Measurements from ENCODE around the gene VHLL. TPM values are rescaled to one million over a fixed set of nuclear protein-coding genes. Genes with fewer than 3 reads are reported as not detected.
A peak's percentile ranks its signal among the peaks of the same experiment; 100 is the strongest.

Gene VHLL
- total RNA-seq, 1 donor = not detected

GRCh38 chr1:156276966-156277381 lies 22.1 kb downstream of the VHLL start:
- Histone ChIP-seq H3K27ac (ENCODE audit: low read depth, low read length) (peak overlapping the region; percentile 17), H3K4me3 (ENCODE audit: insufficient read depth, low read length) (no peak overlapping the region), H3K27me3 (ENCODE audit: insufficient read depth, low read length) (no peaks in the 10 kb centered on the region), H2AFZ (ENCODE audit: low read length) (no peak overlapping the region), H3K36me3 (ENCODE audit: insufficient read depth, low read length) (peaks cover 69% of the 10 kb centered on the region), H3K9me3 (ENCODE audit: low read depth, low read length) (no peaks in the 10 kb centered on the region), H4K20me1 (ENCODE audit: insufficient read depth, low read length) (peaks cover 41% of the 10 kb centered on the region), H3K4me2 (ENCODE audit: insufficient read depth, low read length) (no peak overlapping the region), H3K79me2 (ENCODE audit: insufficient read depth, low read length) (peaks cover 45% of the 10 kb centered on the region), H3K4me1 (ENCODE audit: insufficient read depth, low read length) (peaks cover 18% of the 10 kb centered on the region)
- TF ChIP-seq CTCF (IDR thresholded peaks at IDR 0.05; ENCODE audit: extremely low read depth, low read depth, low read length) = no peak
- no peak for DNase-seq (ENCODE audit: insufficient read length, low spot score, missing footprints)

GRCh38 chr1:156276532-156276931 lies 22.6 kb downstream of the VHLL start:
- Histone ChIP-seq H3K27ac (ENCODE audit: low read depth, low read length) (peak overlapping the region; percentile 17), H3K27me3 (ENCODE audit: insufficient read depth, low read length) (no peaks in the 10 kb centered on the region)

GRCh38 chr1:156270314-156270713 lies 28.8 kb downstream of the VHLL start:
- no peak overlapping the region for H2AFZ ChIP-seq (ENCODE audit: low read length)
- H3K4me2 ChIP-seq (ENCODE audit: insufficient read depth, low read length) = no peak overlapping the region
- no peak for DNase-seq (ENCODE audit: insufficient read length, low spot score, missing footprints)
- H3K79me2 ChIP-seq (ENCODE audit: insufficient read depth, low read length) = peaks cover 3% of the 10 kb centered on the region
- no peaks in the 10 kb centered on the region for H3K4me1 ChIP-seq (ENCODE audit: insufficient read depth, low read length)
- H3K27me3 ChIP-seq (ENCODE audit: insufficient read depth, low read length) = no peaks in the 10 kb centered on the region
- no peak for TF ChIP-seq CTCF (IDR thresholded peaks at IDR 0.05; ENCODE audit: extremely low read depth, low read depth, low read length)
- no peaks in the 10 kb centered on the region for H3K9me3 ChIP-seq (ENCODE audit: low read depth, low read length)
- peaks cover 12% of the 10 kb centered on the region for H4K20me1 ChIP-seq (ENCODE audit: insufficient read depth, low read length)
- no peak overlapping the region for H3K4me3 ChIP-seq (ENCODE audit: insufficient read depth, low read length)
- H3K36me3 ChIP-seq (ENCODE audit: insufficient read depth, low read length) = peaks cover 86% of the 10 kb centered on the region
- no peak overlapping the region for H3K27ac ChIP-seq (ENCODE audit: low read depth, low read length)

More at GRCh38 chr1:156276532-156276931, 22.6 kb downstream of the VHLL start:
- Histone ChIP-seq H2AFZ (ENCODE audit: low read length) (no peak overlapping the region), H3K9me3 (ENCODE audit: low read depth, low read length) (no peaks in the 10 kb centered on the region), H3K36me3 (ENCODE audit: insufficient read depth, low read length) (peaks cover 74% of the 10 kb centered on the region), H3K4me3 (ENCODE audit: insufficient read depth, low read length) (no peak overlapping the region), H4K20me1 (ENCODE audit: insufficient read depth, low read length) (peaks cover 37% of the 10 kb centered on the region), H3K4me1 (ENCODE audit: insufficient read depth, low read length) (peaks cover 14% of the 10 kb centered on the region), H3K4me2 (ENCODE audit: insufficient read depth, low read length) (no peak overlapping the region), H3K79me2 (ENCODE audit: insufficient read depth, low read length) (peaks cover 41% of the 10 kb centered on the region)
- no peak for TF ChIP-seq CTCF (IDR thresholded peaks at IDR 0.05; ENCODE audit: extremely low read depth, low read depth, low read length)
- DNase-seq (ENCODE audit: insufficient read length, low spot score, missing footprints) = no peak

GRCh38 chr1:156268336-156268735 lies 30.8 kb downstream of the VHLL start:
- no peaks in the 10 kb centered on the region for H3K79me2 ChIP-seq (ENCODE audit: insufficient read depth, low read length)
- no peak overlapping the region for H3K4me3 ChIP-seq (ENCODE audit: insufficient read depth, low read length)
- DNase-seq (ENCODE audit: insufficient read length, low spot score, missing footprints) = peak; percentile 71
- H3K4me2 ChIP-seq (ENCODE audit: insufficient read depth, low read length) = no peak overlapping the region
- H3K9me3 ChIP-seq (ENCODE audit: low read depth, low read length) = no peaks in the 10 kb centered on the region
- H3K27me3 ChIP-seq (ENCODE audit: insufficient read depth, low read length) = no peaks in the 10 kb centered on the region
- H3K27ac ChIP-seq (ENCODE audit: low read depth, low read length) = peak overlapping the region; percentile 24
- no peak overlapping the region for H2AFZ ChIP-seq (ENCODE audit: low read length)
- H3K36me3 ChIP-seq (ENCODE audit: insufficient read depth, low read length) = peaks cover 76% of the 10 kb centered on the region
- H4K20me1 ChIP-seq (ENCODE audit: insufficient read depth, low read length) = peaks cover 11% of the 10 kb centered on the region
- TF ChIP-seq CTCF (IDR thresholded peaks at IDR 0.05; ENCODE audit: extremely low read depth, low read depth, low read length) = no peak
- peaks cover 3% of the 10 kb centered on the region for H3K4me1 ChIP-seq (ENCODE audit: insufficient read depth, low read length)

Measured in osteoblast (primary cell).